NCI-H510A treated with DMSO at 0.1 percent for 48 hours (cell line): ENCODE measurements around the gene CRYBA1.
"Not testable (repeated sequence)": the region's sequence is repeated elsewhere in the genome, so short reads cannot be mapped to it uniquely, and the experiment has no call there.

Experiments used
- DNase-seq: peaks from one replicate; lab custom pipeline; 2025; lab: John Stamatoyannopoulos, UW

Gene CRYBA1

GRCh38 chr17:29238133-29238850 is 8.4 kb upstream of the CRYBA1 start:
- DNase-seq = no peak

- no peak for DNase-seq
Observed at GRCh38 chr17:29240477-29240876, 6.2 kb upstream of the CRYBA1 start.

GRCh38 chr17:29240968-29241963 is 5.4 kb upstream of the CRYBA1 start:
- no peak for DNase-seq

- DNase-seq = no peak
Observed at GRCh38 chr17:29242051-29242450, 4.6 kb upstream of the CRYBA1 start.

- no peak for DNase-seq
Observed at GRCh38 chr17:29242790-29243189, 3.9 kb upstream of the CRYBA1 start.

GRCh38 chr17:29243792-29244191 is 2.9 kb upstream of the CRYBA1 start:
- no peak for DNase-seq

- no peak for DNase-seq
Observed at GRCh38 chr17:29245401-29245800, 1.3 kb upstream of the CRYBA1 start.

GRCh38 chr17:29247219-29247618 is 560 bp downstream of the CRYBA1 start:
- DNase-seq = no peak

- no peak for DNase-seq
Observed at GRCh38 chr17:29248845-29249244, 2.2 kb downstream of the CRYBA1 start.

GRCh38 chr17:29250666-29251065 is 4.0 kb downstream of the CRYBA1 start:
- DNase-seq = no peak

- DNase-seq = no peak
Observed at GRCh38 chr17:29251184-29251583, 4.5 kb downstream of the CRYBA1 start.

GRCh38 chr17:29252101-29252791 is 5.6 kb downstream of the CRYBA1 start:
- DNase-seq = no peak

GRCh38 chr17:29253037-29253436 is 6.4 kb downstream of the CRYBA1 start:
- DNase-seq = no peak

- no peak for DNase-seq
Observed at GRCh38 chr17:29255926-29256522, 9.4 kb downstream of the CRYBA1 start.

- DNase-seq = no peak
Observed at GRCh38 chr17:29256735-29257466, 10.2 kb downstream of the CRYBA1 start.

- no peak for DNase-seq
Observed at GRCh38 chr17:29257756-29258155, 11.1 kb downstream of the CRYBA1 start.

GRCh38 chr17:29263916-29264315 is 17.3 kb downstream of the CRYBA1 start:
- DNase-seq = no peak

- DNase-seq = not testable (repeated sequence)
Observed at GRCh38 chr17:29271980-29272379, 25.3 kb downstream of the CRYBA1 start.

- no peak for DNase-seq
Observed at GRCh38 chr17:29273924-29274323, 27.3 kb downstream of the CRYBA1 start.

GRCh38 chr17:29278692-29279091 is 32.0 kb downstream of the CRYBA1 start:
- DNase-seq = no peak

GRCh38 chr17:29279397-29280070 is 32.9 kb downstream of the CRYBA1 start:
- no peak for DNase-seq
